Vagina (tissue), 2 donors: Measurements from ENCODE around the gene SIGLEC12.

ENCODE experiments used
- POLR2AphosphoS5 ChIP-seq, 2 donors: sonication (generic); formaldehyde crosslinking; IDR thresholded peaks; one replicate each; pipeline ENCODE4 v1.9.0; 2017; ENCODE audit warnings: antibody characterized with exemption in 2 of 2, mild to moderate bottlenecking in 2 of 2, low read depth in 1 of 2; ENCODE audit not compliant: insufficient read depth in 1 of 2
- TF ChIP-seq, protein P1 (sequence below), 3 experiments: fragments of 450-650 bp in 2 of 3; fragments of 200-600 bp in 1 of 3; sonication (generic) in 1 of 3; IDR thresholded peaks; one replicate each; pipeline ENCODE4 v1.5.1; 2017 to 2019; ENCODE audit warnings: antibody characterized with exemption in 3 of 3, mild to moderate bottlenecking in 2 of 3, moderate library complexity in 2 of 3

DNA sequence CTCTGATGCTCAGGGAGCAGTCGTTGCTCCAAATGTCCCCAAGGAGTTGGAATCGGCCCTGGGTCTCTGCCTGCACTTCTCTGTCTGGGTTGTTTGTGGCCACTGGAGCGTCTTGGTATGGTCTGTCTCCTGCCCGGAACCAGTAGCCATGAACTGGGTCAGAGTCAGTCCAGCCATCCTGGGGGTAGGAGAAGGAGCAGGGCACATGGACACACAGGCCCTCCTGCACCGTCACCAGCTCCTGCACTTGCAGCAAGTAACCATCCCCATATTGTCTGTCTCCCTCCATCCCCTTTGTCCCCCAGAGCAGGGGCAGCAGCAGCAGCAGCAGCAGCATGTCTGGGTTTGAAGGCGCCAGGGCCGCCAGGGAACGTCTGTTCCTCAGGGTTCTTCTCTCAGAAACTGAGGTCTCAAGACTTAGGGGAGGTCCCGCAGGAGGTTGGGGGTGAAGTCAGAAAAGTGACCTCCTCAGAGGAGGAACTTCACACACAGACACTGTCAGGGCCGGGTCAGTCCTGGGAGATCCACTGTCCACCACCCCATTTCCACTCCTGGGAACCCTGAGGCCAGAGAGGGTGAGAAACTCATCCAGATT lies 43.5 kb downstream of the SIGLEC12 start, which contains the start of gene SIGLEC8:
- TF ChIP-seq POLR2AphosphoS5 (IDR thresholded peaks at IDR 0.05; ENCODE audit: insufficient read depth in 1 of 2, low read depth in 1 of 2) = no peak
- TF ChIP-seq, protein P1, sequence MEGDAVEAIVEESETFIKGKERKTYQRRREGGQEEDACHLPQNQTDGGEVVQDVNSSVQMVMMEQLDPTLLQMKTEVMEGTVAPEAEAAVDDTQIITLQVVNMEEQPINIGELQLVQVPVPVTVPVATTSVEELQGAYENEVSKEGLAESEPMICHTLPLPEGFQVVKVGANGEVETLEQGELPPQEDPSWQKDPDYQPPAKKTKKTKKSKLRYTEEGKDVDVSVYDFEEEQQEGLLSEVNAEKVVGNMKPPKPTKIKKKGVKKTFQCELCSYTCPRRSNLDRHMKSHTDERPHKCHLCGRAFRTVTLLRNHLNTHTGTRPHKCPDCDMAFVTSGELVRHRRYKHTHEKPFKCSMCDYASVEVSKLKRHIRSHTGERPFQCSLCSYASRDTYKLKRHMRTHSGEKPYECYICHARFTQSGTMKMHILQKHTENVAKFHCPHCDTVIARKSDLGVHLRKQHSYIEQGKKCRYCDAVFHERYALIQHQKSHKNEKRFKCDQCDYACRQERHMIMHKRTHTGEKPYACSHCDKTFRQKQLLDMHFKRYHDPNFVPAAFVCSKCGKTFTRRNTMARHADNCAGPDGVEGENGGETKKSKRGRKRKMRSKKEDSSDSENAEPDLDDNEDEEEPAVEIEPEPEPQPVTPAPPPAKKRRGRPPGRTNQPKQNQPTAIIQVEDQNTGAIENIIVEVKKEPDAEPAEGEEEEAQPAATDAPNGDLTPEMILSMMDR (IDR thresholded peaks at IDR 0.05) = no peak
